ENCODE measurements around the gene CCBE1.

The CCBE1 gene

GRCh38 chr18:59577386-59577655 is 119.9 kb downstream of the CCBE1 start:
- H3K4me3 Mint-ChIP-seq, result no peak overlapping the region
- H3K27ac Mint-ChIP-seq, result no peak overlapping the region
- no peaks in the 10 kb centered on the region for H3K27me3 Mint-ChIP-seq (ENCODE audit: low read depth)
- H3K36me3 Mint-ChIP-seq (ENCODE audit: low read depth), result no peaks in the 10 kb centered on the region
- no peaks in the 10 kb centered on the region for H3K4me1 Mint-ChIP-seq (ENCODE audit: low read depth)
- H3K9me3 Mint-ChIP-seq, result no peaks in the 10 kb centered on the region

- Mint-ChIP-seq H3K27ac (no peak overlapping the region), H3K4me1 (ENCODE audit: low read depth) (no peaks in the 10 kb centered on the region), H3K9me3 (no peaks in the 10 kb centered on the region), H3K36me3 (ENCODE audit: low read depth) (no peaks in the 10 kb centered on the region), H3K4me3 (no peak overlapping the region), H3K27me3 (ENCODE audit: low read depth) (no peaks in the 10 kb centered on the region)
These were observed 120.5 kb downstream of the CCBE1 start for GRCh38 chr18:59576541-59577385.

DNA sequence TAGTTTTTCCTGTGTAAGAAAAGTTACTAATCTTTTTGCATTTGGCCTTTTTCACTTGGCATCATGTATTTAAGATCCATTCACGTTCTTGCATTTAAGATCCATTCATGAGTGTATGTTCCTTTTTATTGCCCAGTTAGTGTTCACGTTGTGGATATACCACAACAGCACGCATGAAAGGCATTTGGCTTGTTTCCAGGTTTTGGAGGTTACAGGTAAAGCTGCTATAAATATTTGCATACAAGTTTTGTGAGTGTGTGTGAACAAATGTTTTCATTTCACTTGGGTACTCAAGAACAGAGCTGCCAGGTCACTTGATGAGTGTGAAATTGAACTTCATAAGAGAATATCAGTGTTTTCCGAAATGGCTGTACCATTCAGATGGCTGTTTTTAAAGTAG is 121.2 kb downstream of the CCBE1 start:
- Mint-ChIP-seq H3K9me3 (no peaks in the 10 kb centered on the region), H3K4me3 (no peak overlapping the region), H3K4me1 (ENCODE audit: low read depth) (no peaks in the 10 kb centered on the region), H3K27ac (no peak overlapping the region), H3K36me3 (ENCODE audit: low read depth) (no peaks in the 10 kb centered on the region), H3K27me3 (ENCODE audit: low read depth) (no peaks in the 10 kb centered on the region)

DNA sequence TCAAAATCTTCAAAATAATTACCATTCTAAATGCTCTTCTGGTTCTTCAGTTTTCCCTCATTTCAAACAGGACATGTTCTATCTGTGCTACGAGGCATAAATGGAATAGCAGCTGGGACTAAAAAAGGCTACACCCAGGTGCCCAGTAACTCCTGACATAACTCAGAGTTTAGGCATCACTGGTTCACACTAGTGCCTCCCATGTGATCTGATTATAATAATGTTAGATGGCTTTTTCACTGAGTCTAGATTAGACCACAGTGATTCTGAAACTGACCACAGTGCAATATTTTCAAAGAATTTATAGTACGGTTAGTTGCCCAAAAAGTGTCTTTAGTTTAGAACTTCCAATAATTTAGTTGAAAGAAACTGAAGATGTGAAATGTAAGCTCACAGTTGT is 123.3 kb downstream of the CCBE1 start:
- Mint-ChIP-seq H3K27ac (no peak overlapping the region), H3K27me3 (ENCODE audit: low read depth) (no peaks in the 10 kb centered on the region), H3K4me3 (no peak overlapping the region), H3K36me3 (ENCODE audit: low read depth) (no peaks in the 10 kb centered on the region), H3K4me1 (ENCODE audit: low read depth) (no peaks in the 10 kb centered on the region), H3K9me3 (no peaks in the 10 kb centered on the region)

DNA sequence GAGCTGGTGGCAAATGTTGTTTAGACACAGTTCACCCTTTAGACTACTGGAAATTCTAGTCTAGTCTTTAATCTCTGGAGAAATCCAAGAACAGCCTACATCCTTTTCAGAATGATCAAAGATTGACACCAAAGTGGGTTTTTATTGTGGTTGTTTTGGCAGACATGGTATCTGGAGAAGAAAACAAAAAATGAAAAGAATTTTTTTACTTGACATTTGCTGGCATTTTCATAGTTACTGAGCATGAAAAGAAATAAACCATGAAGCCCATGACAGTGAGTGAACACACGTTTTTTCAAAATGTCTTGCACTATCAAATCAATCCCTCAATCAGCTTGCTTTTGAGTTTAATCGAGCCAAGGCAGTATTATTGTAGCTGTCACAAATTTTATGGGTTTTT is 125.3 kb downstream of the CCBE1 start:
- Mint-ChIP-seq H3K4me3 (no peak overlapping the region), H3K36me3 (ENCODE audit: low read depth) (no peaks in the 10 kb centered on the region), H3K27me3 (ENCODE audit: low read depth) (no peaks in the 10 kb centered on the region), H3K4me1 (ENCODE audit: low read depth) (no peaks in the 10 kb centered on the region), H3K27ac (no peak overlapping the region), H3K9me3 (no peaks in the 10 kb centered on the region)

DNA sequence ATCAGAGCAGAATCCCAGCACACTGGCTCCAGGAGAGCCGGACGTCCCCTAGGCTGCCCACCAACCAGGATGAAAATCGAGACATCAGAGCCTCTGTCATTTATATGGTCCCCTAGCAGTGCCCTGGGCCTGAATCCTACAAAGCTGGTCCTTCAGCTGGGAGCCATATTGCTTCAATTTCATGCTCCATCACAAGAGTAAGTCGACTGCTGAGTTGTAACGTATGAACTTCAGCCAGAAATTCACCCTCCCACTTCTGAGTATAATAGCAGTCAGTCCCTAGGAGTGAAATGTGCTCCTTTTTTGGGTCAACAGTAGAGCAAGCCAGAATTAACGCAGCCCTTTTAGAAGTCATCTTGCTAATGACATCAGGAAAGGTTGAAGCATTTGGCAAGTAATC is 126.4 kb downstream of the CCBE1 start:
- no peaks in the 10 kb centered on the region for H3K36me3 Mint-ChIP-seq (ENCODE audit: low read depth)
- H3K27me3 Mint-ChIP-seq (ENCODE audit: low read depth), result no peaks in the 10 kb centered on the region
- no peak overlapping the region for H3K4me3 Mint-ChIP-seq
- H3K9me3 Mint-ChIP-seq, result no peaks in the 10 kb centered on the region
- no peak overlapping the region for H3K27ac Mint-ChIP-seq
- H3K4me1 Mint-ChIP-seq (ENCODE audit: low read depth), result no peaks in the 10 kb centered on the region

GRCh38 chr18:59570101-59570775 is 127.0 kb downstream of the CCBE1 start:
- Mint-ChIP-seq H3K9me3 (no peaks in the 10 kb centered on the region), H3K4me3 (no peak overlapping the region), H3K27ac (no peak overlapping the region), H3K36me3 (ENCODE audit: low read depth) (no peaks in the 10 kb centered on the region), H3K4me1 (ENCODE audit: low read depth) (no peaks in the 10 kb centered on the region), H3K27me3 (ENCODE audit: low read depth) (no peaks in the 10 kb centered on the region)

- Mint-ChIP-seq H3K36me3 (ENCODE audit: low read depth) (no peaks in the 10 kb centered on the region), H3K4me3 (no peak overlapping the region), H3K4me1 (ENCODE audit: low read depth) (no peaks in the 10 kb centered on the region), H3K27me3 (ENCODE audit: low read depth) (no peaks in the 10 kb centered on the region), H3K27ac (no peak overlapping the region), H3K9me3 (no peaks in the 10 kb centered on the region)
These were observed 127.8 kb downstream of the CCBE1 start for GRCh38 chr18:59569390-59569791.

DNA sequence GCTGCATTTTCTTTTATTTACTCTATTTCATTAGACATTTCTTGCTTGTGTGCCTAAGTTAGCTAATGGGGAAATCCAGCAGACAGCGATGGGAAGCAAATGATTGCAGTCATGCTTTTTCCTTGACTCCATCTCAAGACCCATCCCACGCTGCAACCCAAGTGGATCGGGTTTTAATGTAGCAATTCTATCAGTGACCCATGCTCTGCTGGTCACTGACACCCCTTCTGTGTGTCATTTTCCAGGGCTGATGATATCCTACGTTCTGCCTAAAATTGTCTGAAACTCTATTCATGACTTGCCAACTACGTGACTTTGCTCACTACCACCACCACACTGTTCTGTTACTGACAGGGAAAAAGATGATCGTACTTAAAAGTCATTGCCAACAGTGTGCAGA is 129.8 kb downstream of the CCBE1 start:
- Mint-ChIP-seq H3K27ac (no peak overlapping the region), H3K36me3 (ENCODE audit: low read depth) (no peaks in the 10 kb centered on the region), H3K4me3 (no peak overlapping the region), H3K9me3 (no peaks in the 10 kb centered on the region), H3K4me1 (ENCODE audit: low read depth) (no peaks in the 10 kb centered on the region), H3K27me3 (ENCODE audit: low read depth) (no peaks in the 10 kb centered on the region)

- Mint-ChIP-seq H3K4me3 (no peak overlapping the region), H3K27me3 (ENCODE audit: low read depth) (no peaks in the 10 kb centered on the region), H3K4me1 (ENCODE audit: low read depth) (no peaks in the 10 kb centered on the region), H3K9me3 (no peaks in the 10 kb centered on the region), H3K27ac (no peak overlapping the region), H3K36me3 (ENCODE audit: low read depth) (no peaks in the 10 kb centered on the region)
These were observed 130.7 kb downstream of the CCBE1 start for GRCh38 chr18:59566533-59566971.

DNA sequence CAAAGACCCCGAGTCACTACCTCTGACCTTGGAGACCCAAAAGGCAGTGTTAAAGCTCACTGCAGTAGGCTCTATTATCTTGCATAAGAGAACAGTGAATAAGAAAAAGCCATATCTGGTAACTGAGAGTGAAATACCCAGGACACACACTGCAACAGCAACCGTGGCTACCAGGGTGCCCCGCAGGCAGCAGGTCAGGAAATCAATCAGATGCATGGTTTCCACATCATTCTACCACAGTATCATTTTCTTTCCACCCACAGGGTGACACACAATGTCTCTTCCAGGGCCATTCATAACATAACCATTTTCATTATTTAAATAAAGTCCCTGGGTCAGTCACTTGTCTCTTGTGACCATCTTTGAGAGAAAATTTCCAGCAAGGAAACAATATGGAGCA is 131.3 kb downstream of the CCBE1 start:
- H3K27me3 Mint-ChIP-seq (ENCODE audit: low read depth), result no peaks in the 10 kb centered on the region
- H3K36me3 Mint-ChIP-seq (ENCODE audit: low read depth), result no peaks in the 10 kb centered on the region
- H3K4me3 Mint-ChIP-seq, result no peak overlapping the region
- H3K27ac Mint-ChIP-seq, result no peak overlapping the region
- no peaks in the 10 kb centered on the region for H3K9me3 Mint-ChIP-seq
- H3K4me1 Mint-ChIP-seq (ENCODE audit: low read depth), result no peaks in the 10 kb centered on the region

DNA sequence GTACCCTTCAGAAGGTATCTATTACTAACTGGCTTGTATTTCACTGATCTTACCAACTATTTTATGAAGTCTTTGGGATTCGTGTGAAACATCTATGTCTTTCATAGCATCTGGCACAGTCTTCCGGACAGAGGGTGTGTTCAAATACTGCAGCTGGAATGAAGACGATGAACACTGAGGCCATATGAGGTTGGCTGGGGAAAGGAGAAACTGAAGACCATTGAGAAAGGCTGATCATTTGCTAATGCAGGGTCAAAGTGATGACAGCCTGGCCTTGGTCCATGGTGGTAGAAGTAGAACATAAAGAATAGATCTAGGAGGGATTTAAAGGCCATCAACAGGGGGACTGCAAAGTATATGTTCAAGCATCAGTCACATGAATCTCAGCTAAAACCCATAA is 132.7 kb downstream of the CCBE1 start:
- Mint-ChIP-seq H3K4me3 (no peak overlapping the region), H3K27me3 (ENCODE audit: low read depth) (no peaks in the 10 kb centered on the region), H3K4me1 (ENCODE audit: low read depth) (no peaks in the 10 kb centered on the region), H3K36me3 (ENCODE audit: low read depth) (no peaks in the 10 kb centered on the region), H3K9me3 (no peaks in the 10 kb centered on the region), H3K27ac (no peak overlapping the region)

- Mint-ChIP-seq H3K27me3 (ENCODE audit: low read depth) (no peaks in the 10 kb centered on the region), H3K9me3 (no peaks in the 10 kb centered on the region), H3K4me1 (ENCODE audit: low read depth) (no peaks in the 10 kb centered on the region), H3K36me3 (ENCODE audit: low read depth) (no peaks in the 10 kb centered on the region), H3K4me3 (no peak overlapping the region), H3K27ac (no peak overlapping the region)
These were observed 133.9 kb downstream of the CCBE1 start for GRCh38 chr18:59563176-59563785.

GRCh38 chr18:59562751-59563150 is 134.5 kb downstream of the CCBE1 start:
- H3K9me3 Mint-ChIP-seq, result no peaks in the 10 kb centered on the region
- no peak overlapping the region for H3K4me3 Mint-ChIP-seq
- H3K4me1 Mint-ChIP-seq (ENCODE audit: low read depth), result no peaks in the 10 kb centered on the region
- no peak overlapping the region for H3K27ac Mint-ChIP-seq
- no peaks in the 10 kb centered on the region for H3K27me3 Mint-ChIP-seq (ENCODE audit: low read depth)
- no peaks in the 10 kb centered on the region for H3K36me3 Mint-ChIP-seq (ENCODE audit: low read depth)

GRCh38 chr18:59561612-59562011 is 135.6 kb downstream of the CCBE1 start:
- Mint-ChIP-seq H3K4me3 (no peak overlapping the region), H3K27ac (no peak overlapping the region), H3K4me1 (ENCODE audit: low read depth) (no peaks in the 10 kb centered on the region), H3K9me3 (no peaks in the 10 kb centered on the region), H3K27me3 (ENCODE audit: low read depth) (no peaks in the 10 kb centered on the region), H3K36me3 (ENCODE audit: low read depth) (no peaks in the 10 kb centered on the region)

Measured in T-helper 1 cell treated with Interleukin-12 subunit alpha and Interleukin-12 subunit beta and Interleukin-4 antibody, amounts not matched to agents 30 μg/mL and 1 μg/mL, for 36 hours (primary cell).